Measurements from ENCODE around the gene GRIPAP1.

GRIPAP1 gene

GRCh38 chrX:49003696-49004095 is 1.6 kb upstream of the GRIPAP1 start:
- Histone ChIP-seq H3K27me3 (ENCODE audit: low read length) (no peaks in the 10 kb centered on the region), H3K27ac (ENCODE audit: low read depth, low read length) (no peak overlapping the region), H3K9me2 (replicated peaks; ENCODE audit: insufficient read depth, low read length) (no peaks in the 10 kb centered on the region), H3K79me2 (ENCODE audit: insufficient read depth, low read length) (peaks cover 8% of the 10 kb centered on the region; the same call in 1 of the 2 replicates), H4K20me1 (ENCODE audit: low read depth, low read length) (no peaks in the 10 kb centered on the region), H2AFZ (ENCODE audit: low read depth, low read length, severe bottlenecking) (no peak overlapping the region), H3K9ac (ENCODE audit: low read length) (no peak overlapping the region), H3K4me3 (ENCODE audit: insufficient read depth, low read length, poor library complexity, severe bottlenecking) (no peak overlapping the region), H3K4me2 (ENCODE audit: low read depth, low read length, poor library complexity, severe bottlenecking) (no peak overlapping the region), H3F3A (ENCODE audit: insufficient read depth) (peaks cover 6% of the 10 kb centered on the region; the same call in 1 of the 2 replicates), H3K9me3 (ENCODE audit: insufficient read depth, low read length) (no peaks in the 10 kb centered on the region), H3K36me3 (ENCODE audit: low read length) (no peaks in the 10 kb centered on the region)
- TF ChIP-seq CTCF (IDR thresholded peaks at IDR 0.05; ENCODE audit: insufficient read depth, low read length, poor library complexity, severe bottlenecking) (no peak), EZH2phosphoT487 (conservative IDR thresholded peaks at IDR 0.05; ENCODE audit: low read length) (no peak)

GRCh38 chrX:49001521-49002090 is 458 bp downstream of the GRIPAP1 start:
- Histone ChIP-seq H3K27me3 (ENCODE audit: low read length) (no peaks in the 10 kb centered on the region), H3K9ac (ENCODE audit: low read length) (peak overlapping the region; percentile 91), H3K9me2 (replicated peaks; ENCODE audit: insufficient read depth, low read length) (no peaks in the 10 kb centered on the region), H2AFZ (ENCODE audit: low read depth, low read length, severe bottlenecking) (peak overlapping the region; percentile 94), H3K9me3 (ENCODE audit: insufficient read depth, low read length) (no peaks in the 10 kb centered on the region), H4K20me1 (ENCODE audit: low read depth, low read length) (no peaks in the 10 kb centered on the region), H3K79me2 (ENCODE audit: insufficient read depth, low read length) (peaks cover 8% of the 10 kb centered on the region; the same call in 1 of the 2 replicates), H3F3A (ENCODE audit: insufficient read depth) (peaks cover 6% of the 10 kb centered on the region; the same call in 1 of the 2 replicates), H3K4me2 (ENCODE audit: low read depth, low read length, poor library complexity, severe bottlenecking) (peak overlapping the region; percentile 75), H3K36me3 (ENCODE audit: low read length) (no peaks in the 10 kb centered on the region), H3K4me3 (ENCODE audit: insufficient read depth, low read length, poor library complexity, severe bottlenecking) (peak overlapping the region; percentile 96), H3K27ac (ENCODE audit: low read depth, low read length) (peak overlapping the region; percentile 82)
- TF ChIP-seq CTCF (IDR thresholded peaks at IDR 0.05; ENCODE audit: insufficient read depth, low read length, poor library complexity, severe bottlenecking) (no peak), EZH2phosphoT487 (conservative IDR thresholded peaks at IDR 0.05; ENCODE audit: low read length) (no peak)

GRCh38 chrX:49000636-49001035 is 1.4 kb downstream of the GRIPAP1 start:
- Histone ChIP-seq H3K4me3 (ENCODE audit: insufficient read depth, low read length, poor library complexity, severe bottlenecking) (no peak overlapping the region), H3K27ac (ENCODE audit: low read depth, low read length) (no peak overlapping the region), H3K36me3 (ENCODE audit: low read length) (no peaks in the 10 kb centered on the region), H3K9ac (ENCODE audit: low read length) (no peak overlapping the region), H3F3A (ENCODE audit: insufficient read depth) (peaks cover 6% of the 10 kb centered on the region; the same call in 1 of the 2 replicates), H4K20me1 (ENCODE audit: low read depth, low read length) (no peaks in the 10 kb centered on the region), H2AFZ (ENCODE audit: low read depth, low read length, severe bottlenecking) (no peak overlapping the region), H3K27me3 (ENCODE audit: low read length) (no peaks in the 10 kb centered on the region), H3K9me3 (ENCODE audit: insufficient read depth, low read length) (no peaks in the 10 kb centered on the region), H3K4me2 (ENCODE audit: low read depth, low read length, poor library complexity, severe bottlenecking) (peak overlapping the region; percentile 75), H3K9me2 (replicated peaks; ENCODE audit: insufficient read depth, low read length) (no peaks in the 10 kb centered on the region), H3K79me2 (ENCODE audit: insufficient read depth, low read length) (peaks cover 8% of the 10 kb centered on the region; the same call in 1 of the 2 replicates)
- TF ChIP-seq CTCF (IDR thresholded peaks at IDR 0.05; ENCODE audit: insufficient read depth, low read length, poor library complexity, severe bottlenecking) (no peak), EZH2phosphoT487 (conservative IDR thresholded peaks at IDR 0.05; ENCODE audit: low read length) (no peak)

Data from SU-DHL-6 (cell line).